Mucosa of descending colon (tissue), 3 donors: Measurements from ENCODE around the gene MYCN. TPM values are rescaled to one million over a fixed set of nuclear protein-coding genes. Genes with fewer than 3 reads are reported as not detected.
A peak's percentile ranks its signal among the peaks of the same experiment; 100 is the strongest.

ENCODE experiments used
- ATAC-seq: fragments of 200-7000 bp; cut with Tn5 transposase; one replicate; pipeline ENCODE4 v1.9.1; 2020; ENCODE audit warnings: mild to moderate bottlenecking, moderate library complexity
- DNase-seq, 3 donors: peaks; one replicate each; pipeline ENCODE4 v3.0.0-alpha.2; 2020
- H3K36me3 ChIP-seq: fragments of 200-600 bp; one replicate; pipeline ENCODE4 v1.8.0; 2021; ENCODE audit warnings: low read depth, mild to moderate bottlenecking
- H3K4me1 ChIP-seq: fragments of 200-600 bp; one replicate; pipeline ENCODE4 v1.8.0; 2021; ENCODE audit warnings: low read depth, mild to moderate bottlenecking
- H3K4me3 ChIP-seq: fragments of 200-600 bp; one replicate; pipeline ENCODE4 v1.8.0; 2021; ENCODE audit warnings: mild to moderate bottlenecking
- H3K9me3 ChIP-seq: fragments of 200-600 bp; one replicate; pipeline ENCODE4 v1.8.0; 2021; ENCODE audit warnings: mild to moderate bottlenecking
- CTCF ChIP-seq: fragments of 200-600 bp; IDR thresholded peaks from one replicate; pipeline ENCODE4 v1.8.0; 2022; ENCODE audit warnings: antibody characterized with exemption, mild to moderate bottlenecking
- intact Hi-C, 2 donors: fragments of 100-400 bp; cut with DNase I in 1 of 2; cut with micrococcal nuclease in 1 of 2; formaldehyde crosslinking; loops; one replicate each; pipeline versions ENCODE4 v1.11.0 to v1.11.1; 2022; cut with DNase I, micrococcal nuclease
- total RNA-seq, 3 donors: library from RNA; stranded (reverse); fragmentation: NEBNext Ultra II Directional in 2 of 3; extraction: Animal tissue kit (Norgen Biotek cat#: 25700) in 2 of 3; gene quantifications; one replicate each; pipeline versions ENCODE4 v1.2.1 to v1.2.4, GENCODE V29; 2021 to 2023
- donor health status: DM: no; HTN: no; CAD: no; lungs with moderate emphysema.
- donor health status: DM: no; HTN: no; CAD: no.
- donor health status: DM: no; HTN: yes; CAD: no.

The MYCN gene
- total RNA-seq, 3 donors from 2014 or later, result 0.52 to 1.1 (median 1.1) TPM

GRCh38 chr2:15893689-15894480, 46.5 kb upstream of the MYCN start:
- no peak for ATAC-seq
- H3K4me1 ChIP-seq, result no peaks in the 10 kb centered on the region
- no peak for DNase-seq
- H3K36me3 ChIP-seq, result no peaks in the 10 kb centered on the region
- no peaks in the 10 kb centered on the region for H3K9me3 ChIP-seq
- intact Hi-C loops, result no loop called here
- no peak overlapping the region for H3K4me3 ChIP-seq
- no peak for TF ChIP-seq CTCF

GRCh38 chr2:15894481-15895144, 45.7 kb upstream of the MYCN start:
- Histone ChIP-seq H3K4me1 (no peaks in the 10 kb centered on the region), H3K4me3 (no peak overlapping the region), H3K9me3 (no peaks in the 10 kb centered on the region), H3K36me3 (no peaks in the 10 kb centered on the region)
- DNase-seq (no peak), ATAC-seq (peak; percentile 31)
- no peak for TF ChIP-seq CTCF
- intact Hi-C loops, result no loop called here

- Histone ChIP-seq H3K36me3 (no peaks in the 10 kb centered on the region), H3K9me3 (no peaks in the 10 kb centered on the region), H3K4me1 (no peaks in the 10 kb centered on the region), H3K4me3 (no peak overlapping the region)
- ATAC-seq (no peak), DNase-seq (no peak)
- TF ChIP-seq CTCF, result no peak
- intact Hi-C loops, result no loop called here
Observed at GRCh38 chr2:15895615-15896469, 44.5 kb upstream of the MYCN start.

- H3K4me3 ChIP-seq, result no peak overlapping the region
- DNase-seq (no peak), ATAC-seq (no peak)
- no peak for TF ChIP-seq CTCF
- H3K9me3 ChIP-seq, result no peaks in the 10 kb centered on the region
- intact Hi-C loops, result no loop called here
- H3K4me1 ChIP-seq, result no peaks in the 10 kb centered on the region
- no peaks in the 10 kb centered on the region for H3K36me3 ChIP-seq
Observed at GRCh38 chr2:15896859-15897258, 43.5 kb upstream of the MYCN start.

- Histone ChIP-seq H3K4me1 (no peaks in the 10 kb centered on the region), H3K9me3 (no peaks in the 10 kb centered on the region), H3K4me3 (no peak overlapping the region), H3K36me3 (no peaks in the 10 kb centered on the region)
- intact Hi-C loops, result no loop called here
- TF ChIP-seq CTCF, result no peak
- DNase-seq (no peak), ATAC-seq (no peak)
Observed at GRCh38 chr2:15897431-15898098, 42.8 kb upstream of the MYCN start.
